Caco-2 (cell line): ENCODE data around the gene APCS. TPM values are rescaled to one million over a fixed set of nuclear protein-coding genes. Genes with fewer than 3 reads are reported as not detected.

Experiments used
- BruUV-seq: library from RNA; stranded (reverse); fragments of 400-500 nt; replicated peaks from 2 replicates; lab custom pipeline; 2021; lab: Mats Ljungman, UMichigan
- CTCF ChIA-PET: fragments of 300-600 bp; sonication (Branson Sonifier 250); formaldehyde crosslinking; loops from one replicate; lab custom pipeline; 2022; ENCODE audit warnings: antibody characterized with exemption; lab: Charles Lee
- POLR2A ChIA-PET: fragments of 300-600 bp; sonication (Branson Sonifier 250); formaldehyde crosslinking; loops from one replicate; lab custom pipeline; 2022; ENCODE audit warnings: antibody characterized with exemption; lab: Charles Lee
- DNase-seq, 2 experiments: peaks; one replicate each; pipeline versions ENCODE4 v3.0.0 to v3.0.0-alpha.2; 2020 to 2022
- H3K27me3 ChIP-seq: replicated peaks from 2 replicates; pipeline ENCODE4 v1.6.0; 2011; ENCODE audit warnings: low read length; ENCODE audit not compliant: control insufficient read depth, insufficient read depth
- H3K36me3 ChIP-seq: 2 replicates; pipeline ENCODE4 v1.5.1; 2011; ENCODE audit warnings: low read length; ENCODE audit not compliant: control insufficient read depth, insufficient read depth
- H3K4me1 ChIP-seq: fragments of 250-450 bp; sonication (Bioruptor Pico); 2 replicates; pipeline ENCODE4 v1.5.1; 2020; ENCODE audit warnings: mild to moderate bottlenecking
- H3K4me3 ChIP-seq: 2 replicates; pipeline ENCODE4 v1.5.1; 2011; ENCODE audit warnings: low read depth, mild to moderate bottlenecking, control low read depth, low read length
- H3K9me3 ChIP-seq: fragments of 250-450 bp; sonication (Bioruptor Pico); 2 replicates; pipeline ENCODE4 v1.5.1; 2020; ENCODE audit warnings: mild to moderate bottlenecking, moderate library complexity
- H3K27ac Mint-ChIP-seq: one replicate; pipeline ENCODE4 v1.8.0; 2022; ENCODE audit warnings: mixed read lengths; ENCODE audit not compliant: unreplicated experiment
- H3K27me3 Mint-ChIP-seq: one replicate; pipeline ENCODE4 v1.8.0; 2022; ENCODE audit warnings: mixed read lengths; ENCODE audit not compliant: insufficient read depth, unreplicated experiment
- H3K36me3 Mint-ChIP-seq: one replicate; pipeline ENCODE4 v1.8.0; 2022; ENCODE audit warnings: mild to moderate bottlenecking, mixed read lengths; ENCODE audit not compliant: insufficient read depth, unreplicated experiment
- H3K4me1 Mint-ChIP-seq: one replicate; pipeline ENCODE4 v1.8.0; 2022; ENCODE audit warnings: low read depth, mixed read lengths; ENCODE audit not compliant: unreplicated experiment
- H3K4me3 Mint-ChIP-seq: one replicate; pipeline ENCODE4 v1.8.0; 2022; ENCODE audit warnings: mild to moderate bottlenecking, moderate library complexity, mixed read lengths; ENCODE audit not compliant: unreplicated experiment
- H3K9me3 Mint-ChIP-seq: one replicate; pipeline ENCODE4 v1.8.0; 2022; ENCODE audit warnings: mixed read lengths; ENCODE audit not compliant: unreplicated experiment
- CTCF ChIP-seq, 2 experiments: fragments of 200-600 bp in 1 of 2; IDR thresholded peaks; 1 replicate in 1 of 2; 2 replicates in 1 of 2; pipeline versions ENCODE4 v1.5.1 to v1.8.0; 2011 to 2022; ENCODE audit warnings: antibody characterized with exemption in 1 of 2, control low read depth in 1 of 2, inconsistent platforms in 1 of 2, low read depth in 1 of 2, low read length in 1 of 2, mild to moderate bottlenecking in 1 of 2, moderate library complexity in 1 of 2; ENCODE audit not compliant: insufficient read depth in 1 of 2, severe bottlenecking in 1 of 2, unreplicated experiment in 1 of 2
- intact Hi-C: fragments of 100-400 bp; cut with micrococcal nuclease; formaldehyde crosslinking; loops from one replicate; pipeline ENCODE4 v1.10.0; 2022; ENCODE audit not compliant: unreplicated experiment
- total RNA-seq: library from RNA; stranded (reverse); gene quantifications from 2 replicates; pipeline ENCODE4 v1.2.3, GENCODE V29; 2022

The APCS gene
- total RNA-seq, 1 experiment from 2014 or later, result not detected

- Histone ChIP-seq H3K4me3 (no peak overlapping the region), H3K9me3 (no peaks in the 10 kb centered on the region), H3K4me1 (no peaks in the 10 kb centered on the region), H3K36me3 (no peaks in the 10 kb centered on the region), H3K27me3 (no peaks in the 10 kb centered on the region)
- intact Hi-C loops, result no loop called here
- no peaks in the 10 kb centered on the region for H3K4me1 Mint-ChIP-seq
- no peak for TF ChIP-seq CTCF (IDR thresholded peaks at IDR 0.05; ENCODE audit: insufficient read depth in 1 of 2, low read depth in 1 of 2, low read length in 1 of 2, severe bottlenecking in 1 of 2, unreplicated experiment in 1 of 2)
- no peaks in the 10 kb centered on the region for H3K36me3 Mint-ChIP-seq
- POLR2A ChIA-PET, result no interaction called here
- CTCF ChIA-PET, result no interaction called here
- no peak for DNase-seq
- H3K4me3 Mint-ChIP-seq, result no peak overlapping the region
- H3K27me3 Mint-ChIP-seq, result peaks cover 2% of the 10 kb centered on the region
- no TSS peak for BruUV-seq
- H3K9me3 Mint-ChIP-seq, result no peaks in the 10 kb centered on the region
- H3K27ac Mint-ChIP-seq, result no peak overlapping the region
Measured at GRCh38 chr1:159591981-159592380, 4.4 kb downstream of the APCS start.

GRCh38 chr1:159594625-159595405 is 7.2 kb downstream of the APCS start:
- ChIA-PET POLR2A (no interaction called here), CTCF (no interaction called here)
- no peak overlapping the region for H3K4me3 ChIP-seq
- no peak for DNase-seq
- no peaks in the 10 kb centered on the region for H3K9me3 Mint-ChIP-seq
- no peaks in the 10 kb centered on the region for H3K36me3 Mint-ChIP-seq
- H3K36me3 ChIP-seq, result no peaks in the 10 kb centered on the region
- no TSS peak for BruUV-seq
- peaks cover 11% of the 10 kb centered on the region for H3K4me1 ChIP-seq
- no peaks in the 10 kb centered on the region for H3K27me3 ChIP-seq
- no peaks in the 10 kb centered on the region for H3K9me3 ChIP-seq
- no peak overlapping the region for H3K27ac Mint-ChIP-seq
- no peaks in the 10 kb centered on the region for H3K27me3 Mint-ChIP-seq
- intact Hi-C loops, result no loop called here
- no peak overlapping the region for H3K4me3 Mint-ChIP-seq
- no peak for TF ChIP-seq CTCF (IDR thresholded peaks at IDR 0.05; ENCODE audit: insufficient read depth in 1 of 2, low read depth in 1 of 2, low read length in 1 of 2, severe bottlenecking in 1 of 2, unreplicated experiment in 1 of 2)
- H3K4me1 Mint-ChIP-seq, result peaks cover 9% of the 10 kb centered on the region

GRCh38 chr1:159598196-159598595 is 10.6 kb downstream of the APCS start:
- H3K36me3 Mint-ChIP-seq, result no peaks in the 10 kb centered on the region
- peak in 1 of 2 experiments; percentile 14 for DNase-seq
- intact Hi-C loops, result no loop called here
- H3K4me3 ChIP-seq, result no peak overlapping the region
- peaks cover 11% of the 10 kb centered on the region for H3K4me1 ChIP-seq
- no peaks in the 10 kb centered on the region for H3K27me3 ChIP-seq
- H3K9me3 Mint-ChIP-seq, result no peaks in the 10 kb centered on the region
- peaks cover 9% of the 10 kb centered on the region for H3K4me1 Mint-ChIP-seq
- no TSS peak for BruUV-seq
- H3K27me3 Mint-ChIP-seq, result peaks cover 3% of the 10 kb centered on the region
- H3K36me3 ChIP-seq, result no peaks in the 10 kb centered on the region
- no peak for TF ChIP-seq CTCF (IDR thresholded peaks at IDR 0.05; ENCODE audit: insufficient read depth in 1 of 2, low read depth in 1 of 2, low read length in 1 of 2, severe bottlenecking in 1 of 2, unreplicated experiment in 1 of 2)
- no peaks in the 10 kb centered on the region for H3K9me3 ChIP-seq
- CTCF ChIA-PET, result no interaction called here
- H3K27ac Mint-ChIP-seq, result no peak overlapping the region
- no peak overlapping the region for H3K4me3 Mint-ChIP-seq
- POLR2A ChIA-PET, result no interaction called here
